ENCODE results near the gene ALG14. TPM values are rescaled to one million over a fixed set of nuclear protein-coding genes. Genes with fewer than 3 reads are reported as not detected.
"Not testable (repeated sequence)": the region's sequence is repeated elsewhere in the genome, so short reads cannot be mapped to it uniquely, and the experiment has no call there.

ALG14 gene
- total RNA-seq, 2 experiments from 2014 or later: 4.3 to 4.4 TPM

DNA sequence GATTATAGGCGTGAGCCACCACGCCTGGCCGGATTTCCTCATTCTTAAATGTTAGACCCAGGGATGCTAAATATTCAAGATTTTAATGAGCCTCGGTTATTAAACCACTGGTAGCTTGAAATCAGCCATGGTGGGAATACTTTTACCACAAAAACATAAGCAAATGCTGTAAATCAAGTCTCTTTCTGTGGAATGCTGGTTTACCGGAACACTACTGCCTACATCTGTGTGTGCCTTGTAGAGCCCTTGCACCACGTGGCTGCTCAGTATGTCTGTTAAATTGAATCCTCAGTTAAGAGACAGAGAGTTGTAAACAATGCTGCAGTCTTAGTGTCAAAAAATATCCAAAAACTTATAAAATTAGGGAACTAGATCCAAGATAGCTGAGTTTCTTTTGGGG, 119.0 kb downstream of the ALG14 start:
- ChIA-PET CTCF (interaction anchor here (1.3 kb wide), 1 partner anchor 90 kb away, joined by 3 read pairs; no protein-coding TSS in a partner anchor), POLR2A (no interaction called here)
- Mint-ChIP-seq H3K9me3 (no peaks in the 10 kb centered on the region), H3K36me3 (no peaks in the 10 kb centered on the region), H3K27me3 (no peaks in the 10 kb centered on the region), H3K4me1 (ENCODE audit: low read depth) (no peaks in the 10 kb centered on the region), H3K27ac (no peak overlapping the region), H3K4me3 (no peak overlapping the region)
- no peak for DNase-seq
- intact Hi-C loops (cut with micrococcal nuclease): no loop called here

DNA sequence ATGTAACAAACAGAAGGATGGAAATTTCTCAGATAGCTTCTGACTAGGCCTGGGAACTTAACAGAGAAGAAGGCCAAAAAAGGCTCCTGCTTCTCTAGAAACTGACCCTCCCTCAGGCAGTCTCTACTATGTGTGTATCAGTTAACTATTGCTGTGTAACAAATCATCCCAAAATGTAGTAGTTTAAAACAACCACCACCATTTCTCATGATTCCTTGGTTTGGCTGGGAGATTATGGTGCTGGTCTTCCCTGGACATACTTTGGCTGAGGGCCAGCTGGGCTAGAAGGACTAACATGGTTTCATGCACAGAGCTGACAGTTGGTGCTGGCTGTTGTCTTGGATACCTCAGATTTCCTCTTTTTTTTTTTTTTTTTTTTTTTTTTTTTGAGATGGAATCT, 119.6 kb downstream of the ALG14 start:
- Mint-ChIP-seq H3K27ac (no peak overlapping the region), H3K4me1 (ENCODE audit: low read depth) (no peaks in the 10 kb centered on the region), H3K4me3 (no peak overlapping the region), H3K9me3 (no peaks in the 10 kb centered on the region), H3K27me3 (no peaks in the 10 kb centered on the region), H3K36me3 (no peaks in the 10 kb centered on the region)
- no peak for DNase-seq
- CTCF ChIA-PET: interaction anchor here (1.3 kb wide), 1 partner anchor 90 kb away, joined by 3 read pairs; no protein-coding TSS in a partner anchor
- intact Hi-C loops (cut with micrococcal nuclease): no loop called here
- POLR2A ChIA-PET: no interaction called here

DNA sequence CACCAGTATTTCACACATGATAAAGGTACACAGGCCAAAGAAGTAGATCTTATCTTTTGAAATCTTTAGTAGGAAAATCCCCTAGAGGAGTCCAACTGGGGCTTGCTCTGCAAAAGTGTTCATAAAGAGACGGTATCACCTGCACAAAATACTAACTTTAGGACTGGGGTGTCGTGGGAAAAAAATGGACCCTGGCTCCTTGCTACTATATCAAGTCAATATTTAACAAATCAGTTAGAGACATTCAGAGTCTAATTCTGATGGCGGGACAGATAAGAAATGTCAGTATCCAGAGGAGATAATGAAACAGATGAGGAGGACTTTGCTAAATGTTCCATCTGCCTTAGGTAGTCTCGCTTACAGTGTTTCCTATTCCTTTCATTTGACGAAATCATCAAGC, 120.2 kb downstream of the ALG14 start:
- intact Hi-C loops (cut with micrococcal nuclease): no loop called here
- H3K4me1 Mint-ChIP-seq (ENCODE audit: low read depth): no peaks in the 10 kb centered on the region
- POLR2A ChIA-PET: no interaction called here
- H3K27ac Mint-ChIP-seq: no peak overlapping the region
- H3K4me3 Mint-ChIP-seq: no peak overlapping the region
- no peak for DNase-seq
- H3K9me3 Mint-ChIP-seq: no peaks in the 10 kb centered on the region
- CTCF ChIA-PET: interaction anchor here (2.0 kb wide), 1 partner anchor 99 kb away, joined by 4 read pairs; no protein-coding TSS in a partner anchor
- no peaks in the 10 kb centered on the region for H3K27me3 Mint-ChIP-seq
- no peaks in the 10 kb centered on the region for H3K36me3 Mint-ChIP-seq

DNA sequence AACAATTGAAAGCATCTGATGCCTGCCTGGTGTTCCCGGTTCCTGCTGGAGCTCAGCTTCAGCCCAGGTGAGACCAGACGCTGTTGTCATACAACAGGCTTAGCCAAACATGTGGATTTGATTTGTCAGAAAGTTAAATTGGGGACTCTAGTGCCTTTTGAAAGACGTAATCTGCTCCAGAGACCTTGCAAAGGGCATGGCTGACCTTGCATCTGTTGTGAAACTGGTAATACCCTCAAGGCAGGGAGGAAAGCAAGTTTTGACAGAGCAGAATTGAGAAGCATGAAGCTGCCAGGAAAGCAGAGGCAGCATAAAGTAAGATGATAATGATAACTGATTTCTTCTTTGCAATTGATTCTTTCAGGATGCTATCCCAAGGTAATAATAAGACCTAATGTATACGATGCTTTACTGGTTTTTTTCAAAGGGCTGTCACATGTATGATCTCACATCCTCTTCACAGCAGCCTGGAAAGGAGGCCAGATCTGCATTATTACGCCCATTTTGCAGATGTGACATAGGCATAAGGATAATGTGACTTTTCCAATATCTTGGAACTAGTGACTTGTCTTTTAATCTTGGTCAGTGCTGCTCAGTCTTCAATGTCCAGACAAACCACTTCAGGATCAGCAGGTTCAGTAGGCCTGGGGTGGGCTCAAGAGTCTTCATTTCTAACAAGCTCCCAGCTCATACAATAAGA, 121.1 kb downstream of the ALG14 start:
- no peaks in the 10 kb centered on the region for H3K4me1 Mint-ChIP-seq (ENCODE audit: low read depth)
- DNase-seq: no peak
- H3K27me3 Mint-ChIP-seq: no peaks in the 10 kb centered on the region
- no peaks in the 10 kb centered on the region for H3K9me3 Mint-ChIP-seq
- intact Hi-C loops (cut with micrococcal nuclease): no loop called here
- no peak overlapping the region for H3K4me3 Mint-ChIP-seq
- no peaks in the 10 kb centered on the region for H3K36me3 Mint-ChIP-seq
- ChIA-PET POLR2A (no interaction called here), CTCF (interaction anchor here (1.2 to 2.0 kb wide), 2 partner anchors 92 to 98 kb away, joined by 3 to 4 read pairs; no protein-coding TSS in a partner anchor)
- H3K27ac Mint-ChIP-seq: no peak overlapping the region

DNA sequence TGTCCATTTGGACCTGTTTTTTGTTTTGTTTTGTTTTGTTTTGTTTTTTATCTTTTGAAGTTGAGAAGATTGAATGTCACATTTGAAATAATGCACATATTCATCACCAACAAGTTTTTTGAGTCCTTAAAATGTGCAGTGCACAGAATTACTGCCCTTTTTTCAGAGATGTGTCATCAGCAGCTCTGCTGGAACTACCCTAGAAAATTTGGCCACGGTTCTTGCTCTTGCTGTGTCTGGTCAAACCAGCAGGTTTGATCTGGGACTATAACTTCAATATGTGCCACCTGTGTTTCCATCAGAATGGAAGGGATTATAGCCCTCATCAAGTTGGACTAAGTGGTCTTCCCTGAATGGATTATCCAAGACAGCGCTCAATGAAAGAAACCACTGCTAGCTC, 121.7 kb downstream of the ALG14 start:
- CTCF ChIA-PET: interaction anchor here (1.2 to 2.0 kb wide), 2 partner anchors 93 to 97 kb away, joined by 3 to 4 read pairs; no protein-coding TSS in a partner anchor
- no peaks in the 10 kb centered on the region for H3K9me3 Mint-ChIP-seq
- H3K4me1 Mint-ChIP-seq (ENCODE audit: low read depth): no peaks in the 10 kb centered on the region
- intact Hi-C loops (cut with micrococcal nuclease): no loop called here
- H3K27ac Mint-ChIP-seq: no peak overlapping the region
- H3K36me3 Mint-ChIP-seq: no peaks in the 10 kb centered on the region
- no peak for DNase-seq
- POLR2A ChIA-PET: no interaction called here
- no peaks in the 10 kb centered on the region for H3K27me3 Mint-ChIP-seq
- H3K4me3 Mint-ChIP-seq: no peak overlapping the region

DNA sequence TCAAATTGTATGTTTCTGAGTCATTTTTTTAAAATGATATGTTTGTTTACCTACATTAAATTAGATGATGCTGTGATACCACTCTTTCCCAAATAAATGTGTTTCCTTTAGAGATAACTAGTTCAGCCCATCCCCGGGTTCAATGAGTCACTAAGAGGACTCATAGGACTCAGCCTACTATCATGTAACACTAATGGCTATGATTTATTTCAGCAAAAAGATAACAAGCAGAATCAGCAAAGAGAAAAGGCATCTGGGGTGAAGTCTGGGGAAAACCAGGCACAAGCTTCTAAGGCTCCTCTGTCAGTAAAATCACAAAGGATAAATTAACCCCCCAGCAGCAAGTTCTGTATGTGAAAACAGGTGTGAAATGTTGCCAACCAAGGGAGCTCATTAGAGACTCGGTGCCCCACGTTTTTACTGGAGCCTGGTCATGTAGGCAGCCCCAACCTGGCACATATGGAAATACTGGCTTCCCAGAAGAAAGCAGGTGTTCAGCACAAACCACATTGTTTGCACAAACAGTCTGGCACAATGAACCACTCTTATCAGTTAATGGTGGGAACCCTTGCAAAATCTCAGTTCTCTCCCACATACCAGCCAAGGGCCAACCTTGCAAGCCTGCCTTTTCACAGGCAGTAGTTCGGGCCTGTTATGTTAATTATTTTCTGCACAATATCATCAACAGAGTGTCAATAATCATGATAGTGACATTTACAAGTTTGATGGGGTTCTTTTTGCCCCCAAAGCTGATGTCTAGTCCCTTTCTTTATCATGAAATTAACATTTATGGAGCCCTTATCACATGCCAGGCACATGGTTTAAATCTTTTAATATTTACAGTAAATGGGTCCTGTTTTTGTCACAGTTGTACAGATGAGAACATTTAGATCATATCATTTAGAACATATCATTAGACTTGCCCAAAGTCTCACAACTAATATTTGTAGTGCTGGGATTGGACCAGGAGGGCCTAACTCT, 122.8 kb downstream of the ALG14 start:
- POLR2A ChIA-PET: no interaction called here

DNA sequence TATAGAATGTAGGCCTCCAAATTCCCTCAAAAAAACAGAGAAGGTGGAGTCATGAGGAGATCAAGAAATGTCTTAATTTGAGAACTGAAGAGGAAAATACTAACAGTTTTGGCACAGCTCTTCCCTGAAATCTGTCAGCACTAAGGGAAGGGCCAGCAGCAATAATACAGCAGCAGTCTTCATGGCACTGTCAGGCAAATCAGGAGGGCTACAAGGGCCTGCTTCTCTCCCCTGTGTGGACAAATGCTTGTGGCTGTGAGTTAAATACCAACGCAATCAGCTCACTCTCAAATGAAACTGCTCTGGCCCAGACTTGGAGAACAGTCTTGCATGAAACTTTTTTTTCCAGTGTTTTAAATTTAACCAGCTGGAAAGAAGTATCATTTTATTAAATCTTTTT, 125.3 kb downstream of the ALG14 start:
- intact Hi-C loops (cut with micrococcal nuclease): no loop called here
- Mint-ChIP-seq H3K9me3 (no peaks in the 10 kb centered on the region), H3K4me1 (ENCODE audit: low read depth) (no peaks in the 10 kb centered on the region), H3K36me3 (no peaks in the 10 kb centered on the region), H3K27me3 (peaks cover 1% of the 10 kb centered on the region), H3K27ac (no peak overlapping the region), H3K4me3 (no peak overlapping the region)
- ChIA-PET POLR2A (no interaction called here), CTCF (interaction anchor here (3.2 kb wide), 1 partner anchor 93 kb away, joined by 7 read pairs; no protein-coding TSS in a partner anchor)
- no peak for DNase-seq

More for the DNA sequence above, 122.8 kb downstream of the ALG14 start:
- CTCF ChIA-PET: interaction anchor here (3.2 kb wide), 1 partner anchor 96 kb away, joined by 7 read pairs; no protein-coding TSS in a partner anchor
- H3K4me3 Mint-ChIP-seq: no peak overlapping the region
- H3K36me3 Mint-ChIP-seq: no peaks in the 10 kb centered on the region
- H3K9me3 Mint-ChIP-seq: no peaks in the 10 kb centered on the region
- intact Hi-C loops (cut with micrococcal nuclease): no loop called here
- H3K27me3 Mint-ChIP-seq: peaks cover 1% of the 10 kb centered on the region
- H3K27ac Mint-ChIP-seq: no peak overlapping the region
- no peak for DNase-seq
- H3K4me1 Mint-ChIP-seq (ENCODE audit: low read depth): no peaks in the 10 kb centered on the region

DNA sequence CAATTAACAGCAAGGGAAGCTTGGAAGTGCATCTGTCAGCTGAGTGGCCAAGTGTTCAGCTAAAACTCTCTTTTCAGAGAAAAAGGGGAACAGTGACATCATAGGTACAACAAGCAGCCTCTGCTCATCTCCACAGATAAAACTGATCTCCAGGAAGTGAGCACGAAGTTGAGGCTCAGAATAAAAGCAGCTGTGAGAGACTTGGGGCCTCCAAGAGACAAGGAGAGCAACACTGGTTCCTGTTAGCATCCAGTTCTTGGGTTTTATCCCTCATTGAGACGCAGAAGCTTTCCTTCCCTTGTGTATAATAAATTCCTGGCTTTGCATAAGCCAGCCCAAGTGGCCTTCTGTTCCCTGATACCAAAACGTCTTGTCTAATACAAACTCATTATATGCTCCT, 125.9 kb downstream of the ALG14 start:
- H3K36me3 Mint-ChIP-seq: no peaks in the 10 kb centered on the region
- intact Hi-C loops (cut with micrococcal nuclease): no loop called here
- ChIA-PET CTCF (no interaction called here), POLR2A (no interaction called here)
- H3K4me1 Mint-ChIP-seq (ENCODE audit: low read depth): no peaks in the 10 kb centered on the region
- H3K9me3 Mint-ChIP-seq: no peaks in the 10 kb centered on the region
- no peak for DNase-seq
- H3K27me3 Mint-ChIP-seq: peaks cover 1% of the 10 kb centered on the region
- H3K4me3 Mint-ChIP-seq: no peak overlapping the region
- no peak overlapping the region for H3K27ac Mint-ChIP-seq

DNA sequence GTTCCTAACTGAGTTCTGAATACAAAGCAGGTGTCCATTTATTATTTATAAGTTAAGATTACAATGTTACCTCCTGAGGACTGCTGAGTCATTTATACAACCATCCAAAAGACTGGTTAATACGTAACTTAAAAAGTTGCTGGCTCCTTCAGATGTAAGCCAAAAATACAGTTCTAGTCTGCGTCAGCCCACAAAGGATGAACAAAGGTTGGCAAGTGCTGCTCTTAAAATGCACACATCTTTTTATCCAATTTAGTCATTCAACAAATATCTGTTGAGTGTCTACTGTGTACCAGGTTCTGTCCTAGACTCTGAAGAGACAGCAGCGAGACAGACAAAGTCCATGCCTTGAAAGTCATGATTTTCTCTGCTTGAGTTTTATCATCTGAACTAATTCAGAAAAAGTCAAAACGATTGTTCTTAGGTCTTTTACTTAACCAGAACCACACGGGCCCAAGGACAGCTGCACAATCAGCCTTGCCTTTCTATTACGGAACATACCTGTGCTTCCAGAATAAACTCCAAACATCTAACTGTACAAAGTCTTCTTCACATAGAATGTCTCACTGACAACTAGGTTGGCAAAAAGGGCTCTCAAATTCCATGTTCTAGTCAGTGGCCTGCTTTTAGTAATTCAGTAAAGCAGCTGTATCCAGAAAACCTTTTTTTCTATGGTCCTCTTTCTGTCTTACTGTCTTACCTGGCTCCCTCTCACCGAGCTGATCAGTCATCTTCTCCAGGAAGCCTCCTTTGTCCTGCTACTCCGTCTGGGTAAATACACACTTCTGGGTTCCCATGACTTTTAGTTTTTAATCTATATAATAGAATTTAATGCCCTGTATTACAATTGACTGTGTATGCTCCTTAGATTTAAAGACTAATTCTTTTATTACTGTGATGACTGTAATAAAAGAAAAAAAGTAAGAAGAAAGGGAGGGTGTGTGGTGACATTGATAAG, 130.3 kb downstream of the ALG14 start:
- Mint-ChIP-seq H3K4me3 (no peak overlapping the region), H3K36me3 (no peaks in the 10 kb centered on the region), H3K27ac (no peak overlapping the region), H3K9me3 (no peaks in the 10 kb centered on the region), H3K4me1 (ENCODE audit: low read depth) (no peaks in the 10 kb centered on the region), H3K27me3 (peaks cover 7% of the 10 kb centered on the region)
- ChIA-PET POLR2A (no interaction called here), CTCF (no interaction called here)
- intact Hi-C loops (cut with micrococcal nuclease): no loop called here
- DNase-seq: no peak

DNA sequence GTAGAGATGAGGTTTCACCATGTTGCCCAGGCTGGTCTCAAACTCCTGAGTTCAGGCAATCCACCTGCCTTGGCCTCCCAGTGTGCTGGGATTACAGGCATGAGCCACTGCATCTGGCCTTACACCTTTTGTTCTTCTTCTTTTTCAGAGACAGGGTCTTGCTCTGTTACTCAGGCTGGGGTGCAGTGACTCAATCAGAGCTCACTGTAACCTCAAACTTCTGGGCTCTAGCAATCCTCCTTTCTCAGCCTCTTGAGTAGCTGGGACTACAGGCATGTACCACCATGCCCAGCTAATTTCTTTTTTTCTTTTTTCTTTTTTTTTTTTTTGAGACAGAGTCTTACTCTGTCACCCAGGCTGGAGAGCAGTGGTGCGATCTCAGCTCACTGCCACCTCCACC, 131.3 kb downstream of the ALG14 start:
- CTCF ChIA-PET; H3K4me1 Mint-ChIP-seq (ENCODE audit: low read depth): not testable (repeated sequence)

DNA sequence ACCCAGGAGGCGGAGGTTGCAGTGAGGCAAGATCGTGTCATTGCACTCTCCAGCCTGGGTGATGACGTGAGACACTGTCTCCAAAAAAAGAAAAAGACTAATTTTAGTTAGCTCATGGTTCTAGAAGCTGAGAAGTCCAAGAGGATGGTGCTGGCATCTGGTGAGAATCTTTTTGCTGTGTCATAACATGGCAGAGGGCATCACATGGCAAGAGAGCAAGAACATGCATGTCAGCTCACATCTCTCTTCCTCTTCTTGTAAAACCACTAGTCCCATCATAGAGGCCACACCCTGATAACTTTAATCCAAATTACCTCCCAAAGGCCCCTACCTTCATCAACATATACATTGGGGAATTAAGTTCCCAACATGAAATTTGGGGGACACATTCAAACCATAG, 132.0 kb downstream of the ALG14 start:
- Mint-ChIP-seq H3K9me3 (no peaks in the 10 kb centered on the region), H3K36me3 (no peaks in the 10 kb centered on the region), H3K4me3 (no peak overlapping the region), H3K4me1 (ENCODE audit: low read depth) (no peaks in the 10 kb centered on the region), H3K27ac (no peak overlapping the region), H3K27me3 (peaks cover 7% of the 10 kb centered on the region)
- CTCF ChIA-PET: no interaction called here
- intact Hi-C loops (cut with micrococcal nuclease): no loop called here
- no peak for DNase-seq
- POLR2A ChIA-PET: no interaction called here

More for the DNA sequence above, 131.3 kb downstream of the ALG14 start:
- H3K27ac Mint-ChIP-seq; intact Hi-C loops (cut with micrococcal nuclease); H3K36me3 Mint-ChIP-seq; H3K4me3 Mint-ChIP-seq; H3K9me3 Mint-ChIP-seq; H3K27me3 Mint-ChIP-seq; POLR2A ChIA-PET; DNase-seq: not testable (repeated sequence)
